K562 (cell line): ENCODE results near the gene LRGUK.

ENCODE experiments used
- ARHGAP35 ChIP-seq: fragments of 450-650 bp; IDR thresholded peaks from 2 replicates; pipeline ENCODE4 v1.6.1; 2018; ENCODE audit not compliant: partially characterized antibody
- CEBPB ChIP-seq: fragments of 450-650 bp; IDR thresholded peaks from 2 replicates; pipeline ENCODE4 v1.6.1; 2016; ENCODE audit warnings: missing genetic modification characterization, missing compliant biosample characterization
- JUN ChIP-seq, 2 experiments: sonication (generic) in 1 of 2; formaldehyde crosslinking in 1 of 2; IDR thresholded peaks; 2 replicates each; pipeline versions ENCODE4 v1.6.1 to v1.8.0; 2012 to 2022; ENCODE audit warnings: borderline replicate concordance in 2 of 2, mild to moderate bottlenecking in 2 of 2, improper control_type of control experiment in 1 of 2, low read depth in 1 of 2, low read length in 1 of 2, missing genetic modification reagents in 1 of 2
- NFYB ChIP-seq: IDR thresholded peaks from 2 replicates; pipeline ENCODE4 v1.6.1; 2011; ENCODE audit warnings: mild to moderate bottlenecking, moderate library complexity; ENCODE audit not compliant: insufficient read length; ENCODE audit errors: extremely low read depth
- TCF7L2 ChIP-seq: fragments of 150-350 bp; IDR thresholded peaks from 2 replicates; pipeline ENCODE4 v1.6.1; 2016; ENCODE audit warnings: low read depth, mild to moderate bottlenecking, low read length, moderate library complexity
- TEAD4 ChIP-seq, 2 experiments: sonication (generic) in 1 of 2; formaldehyde crosslinking in 1 of 2; IDR thresholded peaks; 2 replicates each; pipeline versions ENCODE4 v1.6.1 to v1.8.0; 2012 to 2022; ENCODE audit warnings: borderline replicate concordance in 1 of 2, inconsistent platforms in 1 of 2, low read length in 1 of 2, mild to moderate bottlenecking in 1 of 2, missing genetic modification reagents in 1 of 2
- ZNF274 ChIP-seq: IDR thresholded peaks from 2 replicates; pipeline ENCODE4 v1.6.1; 2011; ENCODE audit warnings: low read depth, mild to moderate bottlenecking, low read length, moderate library complexity, borderline replicate concordance
- ZZZ3 ChIP-seq: fragments of 450-650 bp; IDR thresholded peaks from 2 replicates; pipeline ENCODE4 v1.6.1; 2016; ENCODE audit warnings: antibody characterized with exemption, mild to moderate bottlenecking, moderate library complexity
- TF ChIP-seq, protein P1 (sequence below), 2 experiments: IDR thresholded peaks in 1 of 2; conservative IDR thresholded peaks in 1 of 2; 2 replicates each; pipeline ENCODE4 v1.6.1; 2016; ENCODE audit warnings: low read depth in 2 of 2, mild to moderate bottlenecking in 1 of 2, missing compliant biosample characterization in 1 of 2, missing genetic modification characterization in 1 of 2, moderate library complexity in 1 of 2
- TF ChIP-seq, protein P2 (sequence below), 2 experiments: IDR thresholded peaks; 2 replicates each; pipeline ENCODE4 v1.6.1; 2012; ENCODE audit warnings: improper control_type of control experiment in 2 of 2, low read depth in 2 of 2, low read length in 2 of 2, borderline replicate concordance in 1 of 2
- TF ChIP-seq, protein P3 (sequence below), 3 experiments: IDR thresholded peaks in 2 of 3; conservative IDR thresholded peaks in 1 of 3; 2 replicates each; pipeline ENCODE4 v1.5.1; 2011 to 2012; ENCODE audit warnings: low read length in 3 of 3, mild to moderate bottlenecking in 3 of 3, control low read depth in 2 of 3, improper control_type of control experiment in 1 of 3, inconsistent platforms in 1 of 3, low read depth in 1 of 3, mixed read lengths in 1 of 3, moderate library complexity in 1 of 3; ENCODE audit not compliant: insufficient read depth in 2 of 3
- TF ChIP-seq, protein P4 (sequence below): fragments of 450-650 bp; conservative IDR thresholded peaks from 2 replicates; pipeline ENCODE4 v1.6.1; 2016; ENCODE audit warnings: missing genetic modification characterization, low read depth, mild to moderate bottlenecking, control low read depth, missing compliant biosample characterization

DNA sequence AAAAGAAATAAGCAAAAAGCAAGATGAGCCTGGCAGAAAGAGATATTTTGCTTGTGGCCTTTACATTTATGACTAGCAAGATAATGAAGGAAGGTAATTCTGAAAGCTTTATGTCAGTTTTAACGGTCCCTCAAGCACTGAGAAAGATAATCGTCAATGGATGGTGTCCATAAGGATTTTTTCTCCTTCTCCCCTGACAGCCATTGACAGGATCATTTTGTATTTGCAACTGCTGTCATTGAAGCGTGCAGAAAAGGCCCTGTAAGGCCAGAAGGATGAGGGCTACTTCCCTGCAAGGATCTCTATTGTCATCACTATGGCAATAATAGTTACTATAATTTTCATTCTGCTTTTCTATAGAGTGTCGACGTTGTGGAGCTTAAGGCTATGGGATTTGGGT, 994 bp upstream of the LRGUK start:
- TF ChIP-seq ARHGAP35 (no peak), CEBPB (tag) (no peak), ZNF274 (no peak), ZZZ3 (no peak), JUN (IDR thresholded peaks at IDR 0.05; ENCODE audit: borderline replicate concordance, low read depth, low read length) (no peak), JUN (CRISPR knock-in tag; IDR thresholded peaks at IDR 0.05; ENCODE audit: borderline replicate concordance) (no peak), TCF7L2 (no peak), TEAD4 (IDR thresholded peaks at IDR 0.05; ENCODE audit: low read length) (no peak), TEAD4 (CRISPR knock-in tag; IDR thresholded peaks at IDR 0.05; ENCODE audit: borderline replicate concordance) (no peak), NFYB (no peak)
- TF ChIP-seq, protein P1, sequence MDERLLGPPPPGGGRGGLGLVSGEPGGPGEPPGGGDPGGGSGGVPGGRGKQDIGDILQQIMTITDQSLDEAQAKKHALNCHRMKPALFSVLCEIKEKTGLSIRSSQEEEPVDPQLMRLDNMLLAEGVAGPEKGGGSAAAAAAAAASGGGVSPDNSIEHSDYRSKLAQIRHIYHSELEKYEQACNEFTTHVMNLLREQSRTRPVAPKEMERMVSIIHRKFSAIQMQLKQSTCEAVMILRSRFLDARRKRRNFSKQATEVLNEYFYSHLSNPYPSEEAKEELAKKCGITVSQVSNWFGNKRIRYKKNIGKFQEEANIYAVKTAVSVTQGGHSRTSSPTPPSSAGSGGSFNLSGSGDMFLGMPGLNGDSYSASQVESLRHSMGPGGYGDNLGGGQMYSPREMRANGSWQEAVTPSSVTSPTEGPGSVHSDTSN (CRISPR knock-in tag; IDR thresholded peaks at IDR 0.05; ENCODE audit: low read depth): no peak
- TF ChIP-seq, protein P1 (tag; conservative IDR thresholded peaks at IDR 0.05; ENCODE audit: low read depth): no peak
- TF ChIP-seq, protein P2, sequence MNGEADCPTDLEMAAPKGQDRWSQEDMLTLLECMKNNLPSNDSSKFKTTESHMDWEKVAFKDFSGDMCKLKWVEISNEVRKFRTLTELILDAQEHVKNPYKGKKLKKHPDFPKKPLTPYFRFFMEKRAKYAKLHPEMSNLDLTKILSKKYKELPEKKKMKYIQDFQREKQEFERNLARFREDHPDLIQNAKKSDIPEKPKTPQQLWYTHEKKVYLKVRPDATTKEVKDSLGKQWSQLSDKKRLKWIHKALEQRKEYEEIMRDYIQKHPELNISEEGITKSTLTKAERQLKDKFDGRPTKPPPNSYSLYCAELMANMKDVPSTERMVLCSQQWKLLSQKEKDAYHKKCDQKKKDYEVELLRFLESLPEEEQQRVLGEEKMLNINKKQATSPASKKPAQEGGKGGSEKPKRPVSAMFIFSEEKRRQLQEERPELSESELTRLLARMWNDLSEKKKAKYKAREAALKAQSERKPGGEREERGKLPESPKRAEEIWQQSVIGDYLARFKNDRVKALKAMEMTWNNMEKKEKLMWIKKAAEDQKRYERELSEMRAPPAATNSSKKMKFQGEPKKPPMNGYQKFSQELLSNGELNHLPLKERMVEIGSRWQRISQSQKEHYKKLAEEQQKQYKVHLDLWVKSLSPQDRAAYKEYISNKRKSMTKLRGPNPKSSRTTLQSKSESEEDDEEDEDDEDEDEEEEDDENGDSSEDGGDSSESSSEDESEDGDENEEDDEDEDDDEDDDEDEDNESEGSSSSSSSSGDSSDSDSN (IDR thresholded peaks at IDR 0.05; ENCODE audit: borderline replicate concordance in 1 of 2, low read depth in 2 of 2, low read length in 2 of 2): no peak
- TF ChIP-seq, protein P3, sequence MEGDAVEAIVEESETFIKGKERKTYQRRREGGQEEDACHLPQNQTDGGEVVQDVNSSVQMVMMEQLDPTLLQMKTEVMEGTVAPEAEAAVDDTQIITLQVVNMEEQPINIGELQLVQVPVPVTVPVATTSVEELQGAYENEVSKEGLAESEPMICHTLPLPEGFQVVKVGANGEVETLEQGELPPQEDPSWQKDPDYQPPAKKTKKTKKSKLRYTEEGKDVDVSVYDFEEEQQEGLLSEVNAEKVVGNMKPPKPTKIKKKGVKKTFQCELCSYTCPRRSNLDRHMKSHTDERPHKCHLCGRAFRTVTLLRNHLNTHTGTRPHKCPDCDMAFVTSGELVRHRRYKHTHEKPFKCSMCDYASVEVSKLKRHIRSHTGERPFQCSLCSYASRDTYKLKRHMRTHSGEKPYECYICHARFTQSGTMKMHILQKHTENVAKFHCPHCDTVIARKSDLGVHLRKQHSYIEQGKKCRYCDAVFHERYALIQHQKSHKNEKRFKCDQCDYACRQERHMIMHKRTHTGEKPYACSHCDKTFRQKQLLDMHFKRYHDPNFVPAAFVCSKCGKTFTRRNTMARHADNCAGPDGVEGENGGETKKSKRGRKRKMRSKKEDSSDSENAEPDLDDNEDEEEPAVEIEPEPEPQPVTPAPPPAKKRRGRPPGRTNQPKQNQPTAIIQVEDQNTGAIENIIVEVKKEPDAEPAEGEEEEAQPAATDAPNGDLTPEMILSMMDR (IDR thresholded peaks at IDR 0.05 in 2 of 3, conservative IDR thresholded peaks at IDR 0.05 in 1 of 3; ENCODE audit: insufficient read depth in 2 of 3, low read depth in 1 of 3, low read length in 3 of 3): no peak
- TF ChIP-seq, protein P4, sequence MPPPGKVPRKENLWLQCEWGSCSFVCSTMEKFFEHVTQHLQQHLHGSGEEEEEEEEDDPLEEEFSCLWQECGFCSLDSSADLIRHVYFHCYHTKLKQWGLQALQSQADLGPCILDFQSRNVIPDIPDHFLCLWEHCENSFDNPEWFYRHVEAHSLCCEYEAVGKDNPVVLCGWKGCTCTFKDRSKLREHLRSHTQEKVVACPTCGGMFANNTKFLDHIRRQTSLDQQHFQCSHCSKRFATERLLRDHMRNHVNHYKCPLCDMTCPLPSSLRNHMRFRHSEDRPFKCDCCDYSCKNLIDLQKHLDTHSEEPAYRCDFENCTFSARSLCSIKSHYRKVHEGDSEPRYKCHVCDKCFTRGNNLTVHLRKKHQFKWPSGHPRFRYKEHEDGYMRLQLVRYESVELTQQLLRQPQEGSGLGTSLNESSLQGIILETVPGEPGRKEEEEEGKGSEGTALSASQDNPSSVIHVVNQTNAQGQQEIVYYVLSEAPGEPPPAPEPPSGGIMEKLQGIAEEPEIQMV: no peak
